Measurements from ENCODE around the gene THADA. TPM values are rescaled to one million over a fixed set of nuclear protein-coding genes. Genes with fewer than 3 reads are reported as not detected.

Gene THADA
- total RNA-seq, 4 donors from 2014 or later = 35.7 to 49.2 (median 47.4) TPM

- no peak overlapping the region for H3K27ac ChIP-seq
- WGBS, 2 donors = 91 to 93% methylated on average over 2 of the region's 2 CpGs
- peaks cover 0 to 22% (median 0%) of the 10 kb centered on the region in 3 donors for H3K36me3 ChIP-seq
- peaks cover 0 to 6% (median 0%) of the 10 kb centered on the region in 4 donors for H3K4me1 ChIP-seq
- H3K9me3 ChIP-seq = no peaks in the 10 kb centered on the region
- no peaks in the 10 kb centered on the region for H3K27me3 ChIP-seq
- H3K4me3 ChIP-seq = no peak overlapping the region
- DNase-seq (ENCODE audit: low spot score in 2 of 2) = no peak
- TF ChIP-seq CTCF (IDR thresholded peaks at IDR 0.05) (no peak), EP300 (IDR thresholded peaks at IDR 0.05) (no peak), POLR2A (IDR thresholded peaks at IDR 0.05) (no peak)
Observed at GRCh38 chr2:43507137-43507536, 88.7 kb downstream of the THADA start.

GRCh38 chr2:43495727-43496126, 100.1 kb downstream of the THADA start:
- no peak for DNase-seq (ENCODE audit: low spot score in 2 of 2)
- Histone ChIP-seq H3K36me3 (peaks cover 0 to 25% (median 0%) of the 10 kb centered on the region in 3 donors), H3K9me3 (no peaks in the 10 kb centered on the region), H3K27ac (no peak overlapping the region), H3K4me3 (no peak overlapping the region), H3K4me1 (peaks cover 0 to 4% (median 3%) of the 10 kb centered on the region in 4 donors), H3K27me3 (no peaks in the 10 kb centered on the region)
- 72 to 74% methylated on average over 1 of the region's 1 CpG for WGBS, 2 donors
- TF ChIP-seq EP300 (IDR thresholded peaks at IDR 0.05) (no peak), POLR2A (IDR thresholded peaks at IDR 0.05) (no peak), CTCF (IDR thresholded peaks at IDR 0.05) (no peak)

GRCh38 chr2:43493954-43494353, 101.9 kb downstream of the THADA start:
- DNase-seq (ENCODE audit: low spot score in 2 of 2) = no peak
- Histone ChIP-seq H3K4me1 (peaks cover 0 to 14% (median 5%) of the 10 kb centered on the region in 4 donors), H3K36me3 (peaks cover 0 to 25% (median 0%) of the 10 kb centered on the region in 3 donors), H3K4me3 (no peak overlapping the region), H3K9me3 (no peaks in the 10 kb centered on the region), H3K27ac (no peak overlapping the region), H3K27me3 (no peaks in the 10 kb centered on the region)
- WGBS, 2 donors = 94 to 95% methylated on average over 1 of the region's 1 CpG
- TF ChIP-seq CTCF (IDR thresholded peaks at IDR 0.05) (no peak), EP300 (IDR thresholded peaks at IDR 0.05) (no peak), POLR2A (IDR thresholded peaks at IDR 0.05) (no peak)

DNA sequence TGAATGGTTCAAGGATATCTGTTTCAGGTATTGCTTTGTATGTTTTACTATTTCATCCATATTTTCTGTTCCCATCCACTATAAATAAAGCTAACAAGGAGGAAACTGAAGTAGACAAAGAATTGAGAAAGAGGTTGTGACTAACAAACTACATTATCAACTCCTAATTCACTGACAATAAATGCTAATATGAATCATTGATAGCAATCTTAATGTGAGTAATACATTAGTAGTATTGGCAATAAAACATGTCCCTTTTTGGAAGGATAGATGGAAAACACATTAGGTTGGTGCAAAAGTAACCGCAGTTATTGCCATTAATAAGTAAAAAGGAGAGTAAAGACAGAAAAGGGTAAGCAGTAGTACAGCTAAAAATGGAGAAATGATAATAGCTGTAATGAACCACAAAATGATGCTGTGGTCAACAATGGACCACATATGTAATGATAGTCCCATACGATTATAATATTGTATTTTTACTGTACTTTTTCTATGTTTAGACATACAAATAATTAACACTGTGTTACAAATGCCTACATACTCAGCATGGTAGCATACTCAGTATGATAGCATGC, 104.7 kb downstream of the THADA start:
- H3K4me1 ChIP-seq = peaks cover 0 to 27% (median 7%) of the 10 kb centered on the region in 4 donors
- no peak overlapping the region for H3K4me3 ChIP-seq
- no peak for DNase-seq (ENCODE audit: low spot score in 2 of 2)
- peaks cover 0 to 8% (median 0%) of the 10 kb centered on the region in 3 donors for H3K36me3 ChIP-seq
- H3K27ac ChIP-seq = no peak overlapping the region
- H3K9me3 ChIP-seq = no peaks in the 10 kb centered on the region
- 86 to 88% methylated on average over 2 of the region's 2 CpGs for WGBS, 2 donors
- TF ChIP-seq POLR2A (IDR thresholded peaks at IDR 0.05) (no peak), CTCF (IDR thresholded peaks at IDR 0.05) (no peak)
- H3K27me3 ChIP-seq = no peaks in the 10 kb centered on the region

DNA sequence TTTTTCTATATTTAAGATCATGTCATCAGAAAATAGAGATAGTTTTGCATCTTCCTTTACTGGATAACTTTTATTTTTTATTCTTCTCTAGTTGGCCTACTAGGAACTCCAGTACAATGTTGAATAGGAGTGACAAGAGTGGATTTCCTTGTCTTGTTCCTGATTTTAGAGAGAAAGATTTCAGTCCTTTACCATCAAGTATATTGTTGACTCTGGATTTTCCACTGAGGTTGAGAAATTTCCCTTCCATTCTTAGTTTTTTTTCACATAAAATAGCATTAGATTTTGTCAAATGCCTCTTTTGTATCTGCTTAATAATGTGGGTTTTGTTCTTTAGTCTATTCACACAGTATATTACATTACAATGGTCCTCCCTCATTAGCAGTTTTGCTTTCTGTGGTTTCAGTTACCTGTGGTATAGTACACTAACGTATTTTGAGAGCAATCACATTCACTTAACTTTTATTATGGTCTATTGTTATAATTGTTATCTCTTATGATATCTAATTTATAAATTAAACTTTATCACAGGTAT, 105.5 kb downstream of the THADA start:
- DNase-seq (ENCODE audit: low spot score in 2 of 2) = no peak
- peaks cover 0 to 8% (median 0%) of the 10 kb centered on the region in 3 donors for H3K36me3 ChIP-seq
- peaks cover 0 to 33% (median 7%) of the 10 kb centered on the region in 4 donors for H3K4me1 ChIP-seq
- no peaks in the 10 kb centered on the region for H3K27me3 ChIP-seq
- TF ChIP-seq CTCF (IDR thresholded peaks at IDR 0.05) = no peak
- TF ChIP-seq EP300 (IDR thresholded peaks at IDR 0.05) = no peak
- no peak for TF ChIP-seq POLR2A (IDR thresholded peaks at IDR 0.05)
- H3K9me3 ChIP-seq = no peaks in the 10 kb centered on the region
- H3K4me3 ChIP-seq = no peak overlapping the region
- H3K27ac ChIP-seq = peak overlapping the region in 2 of 4 donors; percentile 0 to 2
- WGBS, 2 donors = 46 to 64% methylated on average over 1 of the region's 1 CpG
